HEK293 (cell line): ENCODE results near the gene RBBP8NL.

Experiments used
- CTCF ChIA-PET: fragments of 350-600 bp; formaldehyde crosslinking; extraction: SDS; loops from one replicate; lab custom pipeline; 2021; ENCODE audit warnings: antibody characterized with exemption; lab: Yijun Ruan, JAX
- POLR2A ChIA-PET: fragments of 300-600 bp; formaldehyde crosslinking; extraction: SDS; loops from one replicate; lab custom pipeline; 2020; ENCODE audit warnings: antibody characterized with exemption, inconsistent platforms; lab: Yijun Ruan, JAX
- H3K27ac ChIP-seq: fragments of 200-500 bp; sonication (Bioruptor generic); 2 replicates; pipeline ENCODE4 v1.5.1; 2014; ENCODE audit warnings: low read depth, low read length, control low read depth, inconsistent platforms; ENCODE audit errors: extremely low read depth
- H3K36me3 ChIP-seq, 2 experiments: fragments of 200-500 bp in 1 of 2; sonication (Bioruptor generic) in 1 of 2; 1 replicate in 1 of 2; 2 replicates in 1 of 2; pipeline ENCODE4 v1.5.1; 2014 to 2017; ENCODE audit warnings: inconsistent platforms in 2 of 2, low read length in 2 of 2; ENCODE audit not compliant: control insufficient read depth in 2 of 2, insufficient read depth in 1 of 2
- H3K4me1 ChIP-seq: fragments of 200-500 bp; sonication (Bioruptor generic); 2 replicates; pipeline ENCODE4 v1.5.1; 2014; ENCODE audit warnings: mild to moderate bottlenecking, low read length, inconsistent platforms; ENCODE audit not compliant: control insufficient read depth, insufficient read depth
- H3K4me3 ChIP-seq: 2 replicates; pipeline ENCODE4 v1.5.1; 2011; ENCODE audit warnings: low read depth, mild to moderate bottlenecking, control low read depth, low read length, moderate library complexity
- H3K9me3 ChIP-seq: fragments of 200-500 bp; sonication (Bioruptor generic); 2 replicates; pipeline ENCODE4 v1.5.1; 2014; ENCODE audit warnings: low read depth, low read length, inconsistent platforms; ENCODE audit not compliant: control insufficient read depth, insufficient read depth
- EGR2 ChIP-seq: fragments of 450-650 bp; formaldehyde crosslinking; IDR thresholded peaks from 2 replicates; pipeline ENCODE4 v1.5.1; 2016; ENCODE audit warnings: low read depth, missing biosample characterization, missing genetic modification characterization
- HIC1 ChIP-seq: fragments of 450-650 bp; formaldehyde crosslinking; IDR thresholded peaks from 2 replicates; pipeline ENCODE4 v1.5.1; 2016; ENCODE audit warnings: missing biosample characterization, missing genetic modification characterization
- INSM2 ChIP-seq: fragments of 450-650 bp; formaldehyde crosslinking; IDR thresholded peaks from 2 replicates; pipeline ENCODE4 v1.5.1; 2016; ENCODE audit warnings: missing biosample characterization, missing genetic modification characterization
- PATZ1 ChIP-seq: fragments of 450-650 bp; formaldehyde crosslinking; IDR thresholded peaks from 2 replicates; pipeline ENCODE4 v1.5.1; 2016; ENCODE audit warnings: missing biosample characterization, missing genetic modification characterization
- PRDM10 ChIP-seq: fragments of 450-650 bp; formaldehyde crosslinking; IDR thresholded peaks from 2 replicates; pipeline ENCODE4 v1.5.1; 2016; ENCODE audit warnings: missing biosample characterization, missing genetic modification characterization
- SP2 ChIP-seq: fragments of 450-650 bp; formaldehyde crosslinking; IDR thresholded peaks from 2 replicates; pipeline ENCODE4 v1.5.1; 2016; ENCODE audit warnings: missing biosample characterization, missing genetic modification characterization
- ZBTB48 ChIP-seq: fragments of 450-650 bp; formaldehyde crosslinking; IDR thresholded peaks from 2 replicates; pipeline ENCODE4 v1.5.1; 2016; ENCODE audit warnings: missing biosample characterization, missing genetic modification characterization
- ZBTB8A ChIP-seq: fragments of 450-650 bp; formaldehyde crosslinking; IDR thresholded peaks from 2 replicates; pipeline ENCODE4 v1.5.1; 2016; ENCODE audit warnings: missing biosample characterization, missing genetic modification characterization
- ZIC2 ChIP-seq: fragments of 450-650 bp; formaldehyde crosslinking; IDR thresholded peaks from 2 replicates; pipeline ENCODE4 v1.5.1; 2016; ENCODE audit warnings: missing biosample characterization, missing genetic modification characterization
- ZNF112 ChIP-seq: fragments of 450-650 bp; formaldehyde crosslinking; IDR thresholded peaks from 2 replicates; pipeline ENCODE4 v1.5.0; 2017; ENCODE audit warnings: missing biosample characterization, missing genetic modification characterization
- ZNF114 ChIP-seq: fragments of 450-650 bp; formaldehyde crosslinking; IDR thresholded peaks from 2 replicates; pipeline ENCODE4 v1.5.0; 2017; ENCODE audit warnings: missing biosample characterization, missing genetic modification characterization
- ZNF133 ChIP-seq: fragments of 450-650 bp; formaldehyde crosslinking; IDR thresholded peaks from 2 replicates; pipeline ENCODE4 v1.5.1; 2016; ENCODE audit warnings: missing biosample characterization, missing genetic modification characterization
- ZNF146 ChIP-seq: fragments of 450-650 bp; formaldehyde crosslinking; IDR thresholded peaks from 2 replicates; pipeline ENCODE4 v1.5.1; 2016; ENCODE audit warnings: missing biosample characterization, missing genetic modification characterization
- ZNF223 ChIP-seq: fragments of 450-650 bp; formaldehyde crosslinking; IDR thresholded peaks from 2 replicates; pipeline ENCODE4 v1.5.1; 2016; ENCODE audit warnings: missing biosample characterization, missing genetic modification characterization
- ZNF248 ChIP-seq: fragments of 450-650 bp; formaldehyde crosslinking; IDR thresholded peaks from 2 replicates; pipeline ENCODE4 v1.5.1; 2017; ENCODE audit warnings: missing biosample characterization, missing genetic modification characterization
- ZNF324 ChIP-seq: fragments of 450-650 bp; formaldehyde crosslinking; IDR thresholded peaks from 2 replicates; pipeline ENCODE4 v1.5.1; 2016; ENCODE audit warnings: missing biosample characterization, missing genetic modification characterization
- ZNF341 ChIP-seq: fragments of 450-650 bp; formaldehyde crosslinking; IDR thresholded peaks from 2 replicates; pipeline ENCODE4; 2016; ENCODE audit warnings: low read depth, missing biosample characterization, missing genetic modification characterization
- ZNF510 ChIP-seq: fragments of 450-650 bp; formaldehyde crosslinking; IDR thresholded peaks from 2 replicates; pipeline ENCODE4 v1.5.1; 2018; ENCODE audit warnings: mild to moderate bottlenecking, missing genetic modification characterization, missing biosample characterization; ENCODE audit not compliant: insufficient replicate concordance
- ZNF560 ChIP-seq: fragments of 450-650 bp; formaldehyde crosslinking; IDR thresholded peaks from 2 replicates; pipeline ENCODE4 v1.5.1; 2017; ENCODE audit warnings: missing biosample characterization, missing genetic modification characterization, borderline replicate concordance
- ZNF654 ChIP-seq: fragments of 450-650 bp; formaldehyde crosslinking; IDR thresholded peaks from 2 replicates; pipeline ENCODE4 v1.5.1; 2016; ENCODE audit warnings: low read depth, missing biosample characterization, missing genetic modification characterization
- ZNF660 ChIP-seq: fragments of 450-650 bp; IDR thresholded peaks from 2 replicates; pipeline ENCODE4 v1.5.1; 2018; ENCODE audit warnings: missing biosample characterization, mild to moderate bottlenecking, missing genetic modification characterization
- ZNF677 ChIP-seq: fragments of 450-650 bp; IDR thresholded peaks from 2 replicates; pipeline ENCODE4 v1.5.0; 2018; ENCODE audit warnings: missing biosample characterization, mild to moderate bottlenecking, missing genetic modification characterization, moderate library complexity
- ZNF747 ChIP-seq: fragments of 450-650 bp; formaldehyde crosslinking; IDR thresholded peaks from 2 replicates; pipeline ENCODE4 v1.5.1; 2016; ENCODE audit warnings: missing biosample characterization, missing genetic modification characterization
- ZSCAN16 ChIP-seq: fragments of 450-650 bp; formaldehyde crosslinking; IDR thresholded peaks from 2 replicates; pipeline ENCODE4 v1.5.1; 2016; ENCODE audit warnings: missing biosample characterization, missing genetic modification characterization

RBBP8NL gene

GRCh38 chr20:62371588-62372041, 55.7 kb downstream of the RBBP8NL start:
- no peak overlapping the region for H3K27ac ChIP-seq
- ChIA-PET POLR2A (interaction anchor here (0.6 to 3.6 kb wide), 2 partner anchors 11 to 78 kb away, joined by 3 to 14 read pairs; no protein-coding TSS in a partner anchor), CTCF (interaction anchor here (0.6 to 4.6 kb wide), 2 partner anchors 11 to 25 kb away, joined by 6 to 25 read pairs; no protein-coding TSS in a partner anchor)
- no peak overlapping the region for H3K4me3 ChIP-seq
- no peaks in the 10 kb centered on the region for H3K36me3 ChIP-seq
- peaks cover 27% of the 10 kb centered on the region for H3K4me1 ChIP-seq
- no peaks in the 10 kb centered on the region for H3K9me3 ChIP-seq
- TF ChIP-seq ZNF133 (no peak), ZNF114 (tag by site-specific recombination) (no peak), ZNF146 (tag by site-specific recombination) (no peak), ZNF324 (tag by site-specific recombination) (no peak), ZNF510 (tag by site-specific recombination) (no peak), ZNF223 (tag by site-specific recombination) (no peak), INSM2 (tag by site-specific recombination) (no peak), ZBTB48 (tag by site-specific recombination) (no peak), ZNF560 (tag by site-specific recombination) (no peak), ZNF654 (tag by site-specific recombination) (no peak), ZNF747 (tag by site-specific recombination) (no peak), ZSCAN16 (tag by site-specific recombination) (no peak), ZNF660 (tag by site-specific recombination) (no peak), ZNF112 (no peak)

GRCh38 chr20:62370807-62371587, 56.3 kb downstream of the RBBP8NL start:
- Histone ChIP-seq H3K36me3 (no peaks in the 10 kb centered on the region), H3K4me1 (peaks cover 30% of the 10 kb centered on the region), H3K4me3 (no peak overlapping the region), H3K9me3 (no peaks in the 10 kb centered on the region), H3K27ac (peak overlapping the region; percentile 57; the same call in 1 of the 2 replicates)
- CTCF ChIA-PET = interaction anchor here (4.6 kb wide), 1 partner anchor 12 kb away, joined by 25 read pairs; no protein-coding TSS in a partner anchor
- POLR2A ChIA-PET = interaction anchor here (3.6 kb wide), 1 partner anchor 11 kb away, joined by 14 read pairs; no protein-coding TSS in a partner anchor
- TF ChIP-seq ZNF341 (tag by site-specific recombination) = peak; percentile 28; the same call in 1 of the 2 replicates
- TF ChIP-seq ZIC2 (tag by site-specific recombination) = peak; percentile 31; the same call in 1 of the 2 replicates
- peak; percentile 27; the same call in 1 of the 2 replicates for TF ChIP-seq HIC1 (tag by site-specific recombination)
- no peak for TF ChIP-seq PRDM10 (tag by site-specific recombination)
- peak; percentile 32 for TF ChIP-seq SP2 (tag by site-specific recombination)
- no peak for TF ChIP-seq ZNF677 (tag by site-specific recombination)
- TF ChIP-seq EGR2 (tag by site-specific recombination) = no peak
- TF ChIP-seq ZNF248 (tag by site-specific recombination) = no peak
- TF ChIP-seq ZBTB48 (tag by site-specific recombination) = peak; percentile 12; the same call in 1 of the 2 replicates
- TF ChIP-seq ZBTB8A (tag by site-specific recombination) = peak; percentile 58
- TF ChIP-seq PATZ1 (tag by site-specific recombination) = peak; percentile 40; the same call in 1 of the 2 replicates
